Body of pancreas (tissue), 4 donors: ENCODE results near the gene ROR1.

Source experiments
- CTCF ChIP-seq, 7 experiments: fragments of 450-650 bp in 4 of 7; fragments of 200-600 bp in 3 of 7; sonication (generic) in 3 of 7; IDR thresholded peaks; one replicate each; pipeline ENCODE4 v1.5.1; 2016 to 2019; ENCODE audit warnings: antibody characterized with exemption in 7 of 7
- POLR2A ChIP-seq, 3 donors: fragments of 450-650 bp; IDR thresholded peaks; one replicate each; pipeline ENCODE4 v1.6.1; 2016; ENCODE audit warnings: antibody characterized with exemption in 3 of 3, mild to moderate bottlenecking in 2 of 3

- TF ChIP-seq POLR2A (IDR thresholded peaks at IDR 0.05) = no peak
- no peak for TF ChIP-seq CTCF (IDR thresholded peaks at IDR 0.05)
Measured at GRCh38 chr1:64135462-64136223, 361.8 kb downstream of the ROR1 start.
